SIG-M5 treated with dmso at 0.1 percent for 504 hours (cell line): Measurements from ENCODE around the gene RTKN.

Source experiments
- DNase-seq: peaks from one replicate; lab custom pipeline; 2025; ENCODE audit not compliant: unreplicated experiment; lab: John Stamatoyannopoulos, UW

The RTKN gene

GRCh38 chr2:74417763-74418162 lies 24.0 kb downstream of the RTKN start:
- DNase-seq = no peak

DNA sequence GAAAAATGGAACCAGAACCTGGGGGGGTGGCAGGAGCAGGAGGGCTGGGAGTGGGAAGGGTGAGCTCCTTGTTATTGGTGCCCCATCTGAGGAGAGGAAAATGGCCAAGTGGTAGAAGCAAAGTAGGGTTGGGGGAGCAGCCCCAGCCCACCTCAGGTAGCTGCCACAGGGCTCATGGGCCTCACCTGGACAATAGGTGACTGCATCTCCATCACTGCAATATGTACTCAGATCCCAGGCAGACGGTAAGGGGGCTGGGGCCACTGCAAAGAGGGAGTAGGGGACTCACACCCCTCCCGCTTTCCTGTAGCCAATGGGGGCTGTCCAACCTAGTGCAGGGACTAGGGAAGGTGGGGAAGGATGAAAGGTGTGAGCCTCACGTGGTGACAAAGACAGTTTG lies 24.5 kb downstream of the RTKN start:
- no peak for DNase-seq

DNA sequence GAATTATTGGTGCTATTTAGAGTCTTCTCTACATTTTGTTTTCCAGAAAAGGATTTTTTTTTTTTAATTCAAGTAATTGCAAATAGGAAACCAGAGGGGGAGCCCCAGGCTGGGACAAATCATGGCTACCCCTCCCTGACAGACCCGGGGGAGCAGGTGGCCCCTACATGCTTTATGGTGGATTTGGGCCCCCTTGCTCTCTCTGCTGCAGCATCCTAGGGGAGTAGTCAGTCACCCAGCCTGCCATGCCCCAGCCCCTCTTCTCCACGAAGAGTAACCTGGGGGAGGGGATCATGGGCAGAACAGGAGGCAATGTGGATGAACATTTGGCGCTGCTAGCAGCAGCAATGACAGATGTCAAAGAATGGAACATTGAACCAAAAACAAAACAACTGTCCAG lies 25.0 kb downstream of the RTKN start:
- no peak for DNase-seq

DNA sequence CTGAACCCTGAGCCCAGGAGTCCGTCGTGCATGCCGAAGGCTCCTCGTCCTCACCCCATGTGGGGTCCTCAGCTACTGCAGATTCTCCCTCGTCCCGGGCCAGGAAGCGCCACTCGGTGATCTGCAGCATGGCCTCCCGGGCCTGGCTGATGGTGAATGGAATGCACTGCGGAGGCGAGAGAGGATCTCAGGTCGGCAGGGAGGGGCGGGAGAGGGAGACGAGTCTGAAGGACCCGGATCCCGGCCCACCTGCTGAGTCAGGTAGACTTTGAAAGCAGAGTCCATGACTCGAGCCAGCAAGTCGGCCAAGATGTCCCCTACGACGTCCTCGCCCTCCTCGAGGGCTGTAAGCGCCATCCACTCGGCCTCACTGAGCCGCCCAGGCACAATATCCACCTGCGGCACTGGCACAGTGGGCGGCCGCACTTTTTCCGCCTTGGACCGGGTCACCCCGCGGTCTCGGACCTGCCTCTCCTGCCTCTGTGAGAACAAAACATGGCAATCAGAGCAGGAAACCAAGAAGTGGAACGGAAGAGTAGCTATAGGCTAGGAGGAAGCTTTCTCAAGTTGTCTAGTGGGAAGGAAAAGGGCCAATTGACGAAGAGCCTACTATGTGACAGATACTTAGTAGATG lies 25.9 kb downstream of the RTKN start:
- no peak for DNase-seq

- DNase-seq = no peak
Observed at GRCh38 chr2:74414881-74415761, 26.6 kb downstream of the RTKN start.

DNA sequence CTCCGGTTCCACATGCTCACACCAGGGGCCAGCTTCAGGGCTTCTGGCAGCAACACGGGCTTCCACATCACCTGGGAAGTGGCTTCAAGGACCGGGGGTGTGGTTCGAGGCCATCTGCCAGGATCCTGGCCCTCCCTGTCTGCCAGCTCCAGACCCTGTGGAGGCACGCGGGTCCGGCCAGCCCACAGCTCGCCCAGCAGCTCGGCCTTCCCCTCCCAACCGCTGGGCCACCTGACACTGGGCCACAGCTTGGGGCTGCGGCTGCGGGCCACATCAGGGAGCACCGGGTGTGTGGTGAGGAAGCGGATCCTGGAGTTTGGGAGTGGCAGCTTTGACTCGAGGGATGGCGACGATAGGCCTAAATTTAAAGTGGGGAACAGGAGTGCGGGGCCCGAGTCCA lies 27.3 kb downstream of the RTKN start:
- DNase-seq = no peak

DNA sequence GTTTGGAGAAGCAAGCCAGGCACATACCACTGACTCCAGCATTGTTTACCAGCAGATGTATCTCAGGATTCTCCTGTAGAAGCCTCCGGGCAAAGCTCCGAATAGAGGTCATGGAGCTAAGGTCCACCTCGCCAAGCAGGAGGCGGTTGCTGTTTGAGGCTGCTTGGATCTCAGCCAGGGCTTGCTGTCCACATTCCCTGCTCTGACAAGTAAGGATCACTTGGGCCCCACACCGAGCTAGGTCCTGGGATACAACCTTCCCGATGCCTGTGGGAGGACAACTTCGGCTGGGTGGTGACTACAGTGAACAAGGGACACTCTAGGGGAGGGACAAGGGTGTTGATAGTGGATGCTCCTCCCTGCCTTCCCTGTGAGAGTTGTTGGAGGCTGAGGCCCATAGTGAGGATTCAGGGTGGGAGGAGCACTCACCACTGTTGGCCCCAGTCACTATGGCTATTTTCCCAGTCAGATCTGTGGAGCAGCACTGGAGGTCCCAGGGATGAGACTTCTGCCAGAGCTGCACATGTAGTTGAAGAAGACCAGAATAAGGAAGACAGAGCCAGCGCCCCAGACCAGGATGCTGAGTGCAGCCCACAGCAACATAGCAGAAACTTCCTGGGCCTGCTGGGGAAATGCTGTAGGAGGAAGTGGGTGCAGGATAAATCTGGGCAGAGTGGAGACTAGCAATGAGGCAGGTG lies 28.6 kb downstream of the RTKN start:
- no peak for DNase-seq

DNA sequence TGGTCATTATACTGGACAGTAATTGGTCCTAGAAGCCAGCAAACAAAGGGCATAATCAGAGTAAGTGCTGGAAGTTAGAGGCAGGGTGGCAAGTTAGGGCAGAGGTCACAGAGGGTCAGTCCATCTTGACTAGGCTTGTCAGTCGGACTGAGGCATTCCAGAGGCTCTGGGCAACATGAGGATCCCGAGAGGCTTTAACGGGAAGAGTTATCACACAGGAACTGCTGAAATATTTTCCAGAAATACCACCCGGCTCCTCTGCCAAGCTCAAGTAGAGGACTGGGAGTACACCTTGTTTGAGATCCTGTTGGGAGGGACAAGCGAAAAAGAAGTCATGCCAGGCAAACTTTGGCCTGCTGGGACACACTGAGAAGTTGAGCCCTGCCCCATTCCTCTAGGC lies 34.1 kb downstream of the RTKN start:
- no peak for DNase-seq

GRCh38 chr2:74406035-74406434 lies 35.7 kb downstream of the RTKN start:
- DNase-seq = no peak

GRCh38 chr2:74401891-74402290 lies 39.8 kb downstream of the RTKN start:
- no peak for DNase-seq

- DNase-seq = peak; percentile 52
Observed at GRCh38 chr2:74399785-74400184, 42.0 kb downstream of the RTKN start.

- no peak for DNase-seq
Observed at GRCh38 chr2:74396149-74396548, 45.6 kb downstream of the RTKN start.

- no peak for DNase-seq
Observed at GRCh38 chr2:74393525-74393924, 48.2 kb downstream of the RTKN start.

DNA sequence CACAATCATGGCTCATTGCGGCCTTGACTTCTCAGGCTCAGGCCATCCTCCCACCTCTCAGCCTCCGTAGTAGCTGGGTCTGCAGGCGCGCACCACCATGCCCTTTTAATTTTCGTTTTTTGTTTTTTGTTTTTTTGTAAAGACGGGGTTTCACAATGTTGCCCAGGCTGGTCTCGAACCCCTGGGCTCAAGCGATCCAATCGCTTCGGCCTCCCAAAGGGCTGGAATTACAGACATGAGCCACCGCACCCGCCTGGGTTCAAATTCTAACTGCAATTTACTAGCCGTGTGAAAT lies 49.3 kb downstream of the RTKN start:
- no peak for DNase-seq

DNA sequence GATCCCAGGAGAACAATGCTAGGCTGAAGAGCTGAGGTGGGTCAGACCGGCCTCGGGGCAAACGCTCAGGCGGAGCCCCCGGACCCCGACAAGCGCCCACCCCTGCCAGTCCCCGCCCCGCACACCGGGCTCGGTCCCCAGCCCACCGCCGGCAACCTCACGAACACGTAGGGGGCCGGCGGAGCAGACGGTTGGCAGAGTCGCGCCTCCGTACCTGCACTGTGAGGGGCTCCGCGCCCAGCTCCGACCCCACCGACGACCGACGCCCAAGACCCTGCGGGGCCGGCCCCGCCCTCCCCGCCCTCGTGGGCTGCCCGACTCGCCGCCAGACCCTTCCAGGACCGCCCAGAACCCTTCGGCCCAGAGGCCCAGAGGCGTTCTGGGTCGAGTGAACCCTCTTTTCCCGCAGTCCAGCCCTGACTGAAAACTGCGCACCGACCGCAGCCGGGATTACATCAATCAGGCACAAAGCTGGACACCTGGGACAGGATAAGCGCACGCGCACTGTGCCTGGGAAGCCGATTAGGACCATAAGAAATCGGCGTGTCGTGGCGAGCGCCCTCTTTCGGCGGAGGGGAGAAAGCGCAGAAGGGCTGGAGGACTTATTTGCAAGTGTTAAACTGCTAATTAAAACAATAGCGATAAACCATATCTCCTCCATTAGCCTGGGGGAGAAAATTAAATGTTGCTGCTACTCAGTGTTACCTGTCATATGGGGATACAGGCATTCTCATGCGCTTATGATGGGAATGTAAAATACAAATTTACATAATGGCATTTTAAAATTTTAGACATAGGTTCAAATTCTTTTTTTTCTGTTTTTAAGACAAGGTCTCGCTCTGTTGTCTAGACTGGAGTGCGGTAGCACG lies 49.9 kb downstream of the RTKN start:
- DNase-seq = peak; percentile 94

- DNase-seq = no peak
Observed at GRCh38 chr2:74391209-74391579, 50.5 kb downstream of the RTKN start.

DNA sequence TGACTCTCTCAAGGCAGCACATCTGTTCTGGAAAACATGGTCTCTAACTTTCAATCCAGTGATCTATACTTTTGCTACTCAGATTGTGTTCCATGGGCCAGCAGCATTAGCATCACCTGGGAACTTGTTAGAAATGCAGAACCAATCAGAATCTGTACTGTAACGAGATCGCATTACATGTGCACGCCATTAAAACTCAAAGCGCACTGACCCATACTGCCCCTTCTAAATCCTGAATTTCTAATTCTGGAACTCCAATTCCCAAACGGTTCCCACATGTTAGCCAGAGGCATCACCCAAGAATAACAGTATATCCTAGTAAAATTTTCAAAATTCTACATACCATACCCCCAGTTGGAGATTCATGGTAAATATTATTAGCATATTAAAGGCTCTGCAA lies 51.1 kb downstream of the RTKN start:
- no peak for DNase-seq

DNA sequence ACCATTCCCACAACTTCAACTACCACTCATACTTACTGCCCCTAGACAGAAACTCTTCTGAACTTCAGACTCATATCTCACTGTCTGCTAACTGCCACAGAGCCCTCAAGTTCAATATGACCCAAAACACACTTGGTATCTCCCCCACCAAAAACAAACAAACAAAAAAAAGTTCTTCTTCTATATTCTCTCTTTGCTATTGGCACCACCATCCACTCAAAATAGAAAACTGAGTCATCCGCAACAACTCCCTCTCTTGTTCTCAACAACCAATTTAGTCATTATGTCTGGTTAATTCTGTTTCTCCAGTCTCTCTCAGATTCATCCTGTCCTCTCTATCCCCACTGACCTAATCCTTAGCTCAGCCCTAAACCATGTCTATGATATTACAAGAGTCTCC lies 54.4 kb downstream of the RTKN start:
- DNase-seq = no peak

DNA sequence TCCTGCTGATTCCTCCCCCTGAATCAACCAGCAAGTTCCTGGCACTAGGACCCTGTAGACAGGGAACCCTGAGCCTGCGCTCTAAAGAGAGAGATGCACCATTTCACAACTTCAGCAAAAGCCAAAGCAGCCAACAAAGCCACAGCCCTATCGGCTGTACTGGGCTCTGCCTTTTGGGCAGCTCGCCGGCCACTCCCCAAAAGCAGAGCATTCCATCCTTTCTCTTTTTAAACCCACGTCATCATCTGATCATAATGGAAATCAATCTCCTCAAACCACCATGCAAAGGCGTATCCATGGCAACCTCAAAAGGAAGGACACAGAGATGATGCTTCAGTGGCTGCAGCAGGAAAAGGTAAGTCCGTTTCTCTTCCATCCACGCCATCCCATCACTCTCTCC lies 56.3 kb downstream of the RTKN start:
- DNase-seq = no peak

DNA sequence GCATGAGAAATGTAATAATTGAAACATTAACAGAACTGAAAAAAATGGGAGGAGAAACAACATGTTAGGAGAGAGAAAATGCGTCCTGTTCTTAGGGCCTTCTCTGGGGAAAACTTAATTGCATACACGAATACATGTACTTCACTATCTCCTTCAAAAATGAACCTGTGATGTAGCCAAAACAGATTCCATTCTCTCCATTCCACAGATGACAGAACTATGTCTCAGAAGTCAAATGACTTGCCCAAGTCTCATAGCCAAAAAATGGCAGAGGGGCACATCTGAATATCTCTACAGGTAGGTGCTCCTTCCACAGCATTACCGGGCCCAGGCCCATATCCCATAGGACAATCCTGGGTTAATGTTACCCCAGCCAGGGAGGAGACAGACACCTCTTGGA lies 57.7 kb downstream of the RTKN start:
- DNase-seq = no peak

- no peak for DNase-seq
Observed at GRCh38 chr2:74383254-74383653, 58.5 kb downstream of the RTKN start.
